ENCODE results near the gene EMCN. TPM values are rescaled to one million over a fixed set of nuclear protein-coding genes. Genes with fewer than 3 reads are reported as not detected.

Gene EMCN
- total and polyA plus RNA-seq, 2 donors (not counting 1 experiment from before 2014, with no cell fraction given), result not detected

DNA sequence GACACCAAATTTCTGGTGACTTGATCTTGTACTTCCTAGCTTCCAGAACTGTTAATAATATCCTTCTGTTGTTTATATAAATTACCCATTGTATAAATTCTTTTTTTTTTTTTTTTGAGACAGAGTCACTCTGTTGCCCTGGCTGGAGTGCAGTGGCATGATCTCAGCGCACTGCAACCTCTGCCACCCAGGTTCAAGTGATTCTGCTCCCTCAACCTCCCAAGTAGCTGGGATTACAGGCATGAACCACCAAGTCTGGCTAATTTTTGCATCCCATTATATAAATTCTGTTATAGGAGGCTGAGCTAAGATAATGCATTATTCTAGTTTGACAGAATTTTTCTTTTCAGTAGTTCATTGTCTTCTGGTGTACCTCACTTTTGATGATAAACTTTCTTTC, 170.6 kb downstream of the EMCN start:
- no peaks in the 10 kb centered on the region for H3K4me1 ChIP-seq (ENCODE audit: control insufficient read depth, extremely low read depth, insufficient read depth, low read length)
- H3K27ac ChIP-seq (ENCODE audit: insufficient read depth, low read length), result no peak overlapping the region
- DNase-seq (ENCODE audit: low read depth in 2 of 2), result no peak
- H3K79me2 ChIP-seq (ENCODE audit: control insufficient read depth, insufficient read depth, low read length), result no peaks in the 10 kb centered on the region
- H2AFZ ChIP-seq (ENCODE audit: low read length), result no peak overlapping the region
- no peaks in the 10 kb centered on the region for H4K20me1 ChIP-seq (ENCODE audit: control insufficient read depth, extremely low read depth, insufficient read depth, low read length)
- H3K4me2 ChIP-seq (ENCODE audit: extremely low read depth, insufficient read depth, low read length), result no peak overlapping the region
- TF ChIP-seq CTCF (conservative IDR thresholded peaks at IDR 0.05 in 1 of 2, IDR thresholded peaks at IDR 0.05 in 1 of 2; ENCODE audit: low read depth in 1 of 2, low read length in 2 of 2), result no peak
- no peak for TF ChIP-seq EZH2 (IDR thresholded peaks at IDR 0.05; ENCODE audit: low read length, missing control alignments)
- no peaks in the 10 kb centered on the region for H3K27me3 ChIP-seq (ENCODE audit: control insufficient read depth, insufficient read depth, low read length)
- no peak overlapping the region for H3K9ac ChIP-seq (ENCODE audit: insufficient read depth, low read length)
- H3K36me3 ChIP-seq (ENCODE audit: control insufficient read depth, insufficient read depth, low read length), result no peaks in the 10 kb centered on the region
- H3K4me3 ChIP-seq (replicated peaks in 1 of 4; ENCODE audit: control extremely low read depth in 1 of 4, insufficient read depth in 1 of 4, low read depth in 3 of 4, low read length in 4 of 4), result no peak overlapping the region
- no peaks in the 10 kb centered on the region for H3K9me3 ChIP-seq (ENCODE audit: control insufficient read depth, insufficient read depth, low read depth, low read length)

GRCh38 chr4:100345585-100345984, 172.2 kb downstream of the EMCN start:
- Histone ChIP-seq H3K79me2 (ENCODE audit: control insufficient read depth, insufficient read depth, low read length) (no peaks in the 10 kb centered on the region), H3K4me1 (ENCODE audit: control insufficient read depth, extremely low read depth, insufficient read depth, low read length) (no peaks in the 10 kb centered on the region), H3K27me3 (ENCODE audit: control insufficient read depth, insufficient read depth, low read length) (no peaks in the 10 kb centered on the region), H3K9me3 (ENCODE audit: control insufficient read depth, insufficient read depth, low read depth, low read length) (no peaks in the 10 kb centered on the region), H3K36me3 (ENCODE audit: control insufficient read depth, insufficient read depth, low read length) (no peaks in the 10 kb centered on the region), H2AFZ (ENCODE audit: low read length) (no peak overlapping the region), H3K4me2 (ENCODE audit: extremely low read depth, insufficient read depth, low read length) (no peak overlapping the region), H3K4me3 (replicated peaks in 1 of 4; ENCODE audit: control extremely low read depth in 1 of 4, insufficient read depth in 1 of 4, low read depth in 3 of 4, low read length in 4 of 4) (no peak overlapping the region), H3K9ac (ENCODE audit: insufficient read depth, low read length) (no peak overlapping the region), H4K20me1 (ENCODE audit: control insufficient read depth, extremely low read depth, insufficient read depth, low read length) (no peaks in the 10 kb centered on the region), H3K27ac (ENCODE audit: insufficient read depth, low read length) (no peak overlapping the region)
- TF ChIP-seq EZH2 (IDR thresholded peaks at IDR 0.05; ENCODE audit: low read length, missing control alignments), result no peak
- TF ChIP-seq CTCF (conservative IDR thresholded peaks at IDR 0.05 in 1 of 2, IDR thresholded peaks at IDR 0.05 in 1 of 2; ENCODE audit: low read depth in 1 of 2, low read length in 2 of 2), result no peak
- DNase-seq (ENCODE audit: low read depth in 2 of 2), result no peak
